H1 (cell line): Measurements from ENCODE around the gene CAPN8. TPM values are rescaled to one million over a fixed set of nuclear protein-coding genes. Genes with fewer than 3 reads are reported as not detected.

Source experiments
- CTCF ChIA-PET: fragments of 300-600 bp; sonication (Branson Sonifier 250); formaldehyde crosslinking; loops from one replicate; lab custom pipeline; 2021; ENCODE audit not compliant: partially characterized antibody; lab: Charles Lee
- POLR2A ChIA-PET: fragments of 300-600 bp; sonication (Branson Sonifier 250); formaldehyde crosslinking; loops from one replicate; lab custom pipeline; 2021; ENCODE audit warnings: inconsistent platforms; ENCODE audit not compliant: partially characterized antibody; lab: Charles Lee
- DNase-seq, 2 experiments: peaks; one replicate each; pipeline versions ENCODE4 v3.0.0 to v3.0.0-alpha.2; 2010 to 2022; ENCODE audit warnings: low spot score in 2 of 2, low read depth in 1 of 2, mixed read lengths in 1 of 2
- FAIRE-seq: peaks from 2 replicates; lab custom pipeline; 2011; peaks lifted over from hg19 to GRCh38; lab: Jason Lieb, UNC
- H2AFZ ChIP-seq: 2 replicates; pipeline ENCODE4 v1.8.1; 2012; ENCODE audit warnings: low read length, inconsistent platforms
- H2AK5ac ChIP-seq: 2 replicates; pipeline ENCODE4 v1.6.1; 2013; ENCODE audit warnings: low read depth, low read length
- H2BK120ac ChIP-seq: replicated peaks from 2 replicates; pipeline ENCODE3; 2013; ENCODE audit warnings: low read depth, low read length, inconsistent platforms
- H2BK12ac ChIP-seq: 2 replicates; pipeline ENCODE4 v1.6.1; 2013; ENCODE audit warnings: low read depth, low read length
- H2BK15ac ChIP-seq: 2 replicates; pipeline ENCODE4 v1.6.1; 2013; ENCODE audit warnings: low read length
- H2BK20ac ChIP-seq: 2 replicates; pipeline ENCODE4 v1.6.1; 2013; ENCODE audit warnings: low read length
- H2BK5ac ChIP-seq: 2 replicates; pipeline ENCODE4 v1.6.1; 2013; ENCODE audit warnings: low read depth, low read length
- H3K14ac ChIP-seq: 2 replicates; pipeline ENCODE4 v1.6.1; 2013; ENCODE audit warnings: inconsistent platforms; ENCODE audit not compliant: insufficient read length
- H3K18ac ChIP-seq: 2 replicates; pipeline ENCODE4 v1.6.1; 2013; ENCODE audit warnings: low read length; ENCODE audit errors: extremely low read depth
- H3K23ac ChIP-seq: 2 replicates; pipeline ENCODE4 v1.6.1; 2013; ENCODE audit warnings: inconsistent platforms; ENCODE audit not compliant: insufficient read length
- H3K23me2 ChIP-seq: 2 replicates; pipeline ENCODE4 v1.6.1; 2013; ENCODE audit warnings: low read depth, low read length
- H3K27ac ChIP-seq: 2 replicates; pipeline ENCODE4 v1.6.1; 2011; ENCODE audit warnings: low read depth, low read length, inconsistent platforms
- H3K27me3 ChIP-seq, 4 experiments: replicated peaks in 1 of 4; 1 replicate in 1 of 4; 2 replicates in 3 of 4; pipeline versions ENCODE4 v1.6.1 to v1.8.1; 2011 to 2013; ENCODE audit warnings: low read length in 3 of 4, mild to moderate bottlenecking in 3 of 4, inconsistent platforms in 2 of 4, mixed read lengths in 2 of 4, moderate library complexity in 1 of 4; ENCODE audit not compliant: control insufficient read depth in 3 of 4, insufficient read depth in 3 of 4; ENCODE audit errors: extremely low read depth in 1 of 4
- H3K36me3 ChIP-seq, 4 experiments: 2 replicates each; pipeline versions ENCODE4 v1.6.1 to v1.8.1; 2011 to 2013; ENCODE audit warnings: mild to moderate bottlenecking in 4 of 4, low read length in 3 of 4, moderate library complexity in 2 of 4, control low read depth in 1 of 4, inconsistent platforms in 1 of 4; ENCODE audit not compliant: insufficient read depth in 4 of 4, control insufficient read depth in 2 of 4
- H3K4ac ChIP-seq: replicated peaks from 2 replicates; pipeline ENCODE3; 2013; ENCODE audit warnings: low read length, low read depth, mixed read lengths, inconsistent platforms; ENCODE audit not compliant: insufficient read length
- H3K4me1 ChIP-seq, 4 experiments: replicated peaks in 1 of 4; 1 replicate in 1 of 4; 2 replicates in 3 of 4; pipeline versions ENCODE4 v1.6.1 to v1.8.1; 2011 to 2013; ENCODE audit warnings: low read length in 3 of 4, inconsistent platforms in 2 of 4, mixed read lengths in 1 of 4; ENCODE audit not compliant: insufficient read depth in 4 of 4, control insufficient read depth in 3 of 4
- H3K4me2 ChIP-seq, 2 experiments: 2 replicates each; pipeline versions ENCODE4 v1.6.1 to v1.8.1; 2011 to 2013; ENCODE audit warnings: low read depth in 2 of 2, low read length in 2 of 2, control low read depth in 1 of 2, inconsistent platforms in 1 of 2, mild to moderate bottlenecking in 1 of 2; ENCODE audit not compliant: insufficient read depth in 1 of 2
- H3K4me3 ChIP-seq, 4 experiments: fragments of 200-600, 300-600 bp in 1 of 4; sonication (generic), shearing (Covaris generic), sonication (Bioruptor Twin) in 1 of 4; 2 replicates each; pipeline versions ENCODE4 v1.5.1 to v1.8.1; 2011 to 2016; ENCODE audit warnings: low read length in 4 of 4, low read depth in 3 of 4, control low read depth in 2 of 4, inconsistent platforms in 2 of 4, mild to moderate bottlenecking in 2 of 4, mixed read lengths in 1 of 4, moderate library complexity in 1 of 4; ENCODE audit not compliant: insufficient read depth in 2 of 4; ENCODE audit errors: extremely low read depth in 1 of 4
- H3K56ac ChIP-seq: replicated peaks from 2 replicates; pipeline ENCODE3; 2013; ENCODE audit warnings: low read depth, mild to moderate bottlenecking, mixed read lengths, low read length, inconsistent platforms; ENCODE audit not compliant: insufficient read length
- H3K79me1 ChIP-seq: 2 replicates; pipeline ENCODE4 v1.6.1; 2013; ENCODE audit warnings: low read depth, low read length, control low read depth
- H3K79me2 ChIP-seq, 2 experiments: 2 replicates each; pipeline versions ENCODE4 v1.6.1 to v1.8.1; 2012 to 2013; ENCODE audit warnings: low read length in 2 of 2, mild to moderate bottlenecking in 2 of 2, inconsistent platforms in 1 of 2; ENCODE audit not compliant: insufficient read depth in 2 of 2, control insufficient read depth in 1 of 2
- H3K9ac ChIP-seq, 4 experiments: replicated peaks in 1 of 4; 1 replicate in 1 of 4; 2 replicates in 3 of 4; pipeline versions ENCODE4 v1.6.1 to v1.8.1; 2011 to 2013; ENCODE audit warnings: low read depth in 3 of 4, low read length in 3 of 4, control low read depth in 2 of 4, mild to moderate bottlenecking in 2 of 4, moderate library complexity in 2 of 4, inconsistent platforms in 1 of 4; ENCODE audit errors: extremely low read depth in 1 of 4
- H3K9me3 ChIP-seq, 2 experiments: 2 replicates each; pipeline versions ENCODE4 v1.6.1 to v1.8.1; 2012 to 2013; ENCODE audit warnings: mild to moderate bottlenecking in 2 of 2, moderate library complexity in 2 of 2, control low read depth in 1 of 2, inconsistent platforms in 1 of 2, low read depth in 1 of 2, low read length in 1 of 2, mixed read lengths in 1 of 2; ENCODE audit not compliant: insufficient read depth in 2 of 2
- H4K20me1 ChIP-seq, 2 experiments: replicated peaks in 1 of 2; 2 replicates each; pipeline versions ENCODE3 to v1.8.1; 2011 to 2013; ENCODE audit warnings: inconsistent platforms in 2 of 2, low read length in 2 of 2, mild to moderate bottlenecking in 1 of 2; ENCODE audit not compliant: insufficient read depth in 2 of 2, control insufficient read depth in 1 of 2
- H4K5ac ChIP-seq: 2 replicates; pipeline ENCODE4 v1.6.1; 2013; ENCODE audit warnings: low read length, low read depth, mixed read lengths, inconsistent platforms; ENCODE audit not compliant: insufficient read length
- H4K8ac ChIP-seq: 2 replicates; pipeline ENCODE4 v1.8.0; 2013; ENCODE audit warnings: mild to moderate bottlenecking, moderate library complexity, low read length, inconsistent platforms; ENCODE audit not compliant: insufficient read depth; ENCODE audit errors: extremely low read depth
- H4K91ac ChIP-seq: replicated peaks from 2 replicates; pipeline ENCODE3; 2013; ENCODE audit warnings: low read length, mixed read lengths, inconsistent platforms; ENCODE audit not compliant: insufficient read length
- ATF3 ChIP-seq: IDR thresholded peaks from 2 replicates; pipeline ENCODE4 v1.6.1; 2011; ENCODE audit warnings: low read depth, mild to moderate bottlenecking, low read length; ENCODE audit not compliant: insufficient read depth
- BACH1 ChIP-seq: IDR thresholded peaks from 2 replicates; pipeline ENCODE4 v1.6.1; 2012; ENCODE audit warnings: low read length, improper control_type of control experiment
- BCL11A ChIP-seq, 2 experiments: IDR thresholded peaks; one replicate each; pipeline ENCODE4 v1.6.1; 2011; ENCODE audit warnings: low read depth in 2 of 2, low read length in 2 of 2, mild to moderate bottlenecking in 2 of 2
- CBX5 ChIP-seq: fragments of 300-800, 300-1000 bp; sonication (generic); IDR thresholded peaks from 2 replicates; pipeline ENCODE4 v1.7.1; 2016; ENCODE audit warnings: antibody characterized with exemption, low read length, low read depth
- CREB1 ChIP-seq: IDR thresholded peaks from 2 replicates; pipeline ENCODE4 v1.6.1; 2012; ENCODE audit warnings: inconsistent platforms
- EGR1 ChIP-seq: IDR thresholded peaks from 2 replicates; pipeline ENCODE4 v1.6.1; 2011; ENCODE audit warnings: low read depth, low read length, borderline replicate concordance
- KDM1A ChIP-seq: fragments of 200-600, 300-600 bp; sonication (generic); IDR thresholded peaks from 2 replicates; pipeline ENCODE4 v1.7.1; 2016; ENCODE audit warnings: mild to moderate bottlenecking, low read length, borderline replicate concordance
- MAFK ChIP-seq: IDR thresholded peaks from 2 replicates; pipeline ENCODE4 v1.6.1; 2012; ENCODE audit warnings: low read depth, mild to moderate bottlenecking, improper control_type of control experiment, low read length
- NANOG ChIP-seq: IDR thresholded peaks from 2 replicates; pipeline ENCODE4 v1.6.1; 2011; ENCODE audit warnings: low read length, low read depth, mild to moderate bottlenecking, inconsistent platforms; ENCODE audit not compliant: insufficient read depth, poor library complexity, severe bottlenecking
- RXRA ChIP-seq: IDR thresholded peaks from 2 replicates; pipeline ENCODE4 v1.6.1; 2011; ENCODE audit warnings: low read depth, mild to moderate bottlenecking, low read length, moderate library complexity; ENCODE audit not compliant: insufficient read depth
- SRF ChIP-seq: IDR thresholded peaks from 2 replicates; pipeline ENCODE4 v1.6.1; 2011; ENCODE audit warnings: mild to moderate bottlenecking, low read depth, low read length, moderate library complexity
- USF2 ChIP-seq: IDR thresholded peaks from 2 replicates; pipeline ENCODE4 v1.6.1; 2011; ENCODE audit warnings: low read length, improper control_type of control experiment
- YY1 ChIP-seq: IDR thresholded peaks from 2 replicates; pipeline ENCODE4 v1.6.1; 2011; ENCODE audit warnings: low read depth, mild to moderate bottlenecking, low read length
- WGBS, 2 experiments: shearing (Covaris generic) in 1 of 2; methylation state at CpG; one replicate each; pipeline versions ENCODE4 v1.1.6 to v1.1.7; 2013 to 2015; ENCODE audit warnings: low lambda C conversion rate in 2 of 2, mixed read lengths in 2 of 2, inconsistent platforms in 1 of 2, low coverage in 1 of 2, missing lambda C conversion rate in 1 of 2; ENCODE audit not compliant: insufficient replicate concordance in 2 of 2, insufficient coverage in 1 of 2, insufficient read length in 1 of 2; ENCODE audit errors: extremely low coverage in 1 of 2, missing lambda C conversion rate in 1 of 2; 5-methylcytosine and 5-hydroxymethylcytosine counted together
- polyA plus RNA-seq, 7 experiments: library from polyadenylated mRNA; depleted of rRNA in 3 of 7; stranded (reverse) in 5 of 7; unstranded in 2 of 7; fragments of >200 nt in 5 of 7; fragments of 200-250 nt in 2 of 7; gene quantifications; 1 replicate in 5 of 7; 2 replicates in 1 of 7; 4 replicates in 1 of 7; pipeline versions ENCODE4 v1.2.1 to v1.2.3, GENCODE V29; 2011 to 2013; ENCODE audit warnings: missing spikeins in 2 of 7, mixed read lengths in 2 of 7
- total RNA-seq: library from RNA; stranded (reverse); fragmentation: NEBNext Ultra II Directional; extraction: Animal tissue kit (Norgen Biotek cat#: 25700); gene quantifications from 2 replicates; pipeline ENCODE4 v1.2.1, GENCODE V29; 2021

Gene CAPN8
- total and polyA plus RNA-seq, 2 of the 8 experiments (the other 6 are each of a cell fraction or from before 2014, with no cell fraction given), result 0.20 to 0.26 TPM

GRCh38 chr1:223631956-223632355, 33.5 kb downstream of the CAPN8 start:
- Histone ChIP-seq H3K23ac (no peak overlapping the region), H3K79me1 (no peaks in the 10 kb centered on the region), H3K27me3 (no peaks in the 10 kb centered on the region), H4K91ac (no peak overlapping the region), H2BK15ac (no peak overlapping the region), H3K9ac (no peak overlapping the region), H4K5ac (no peak overlapping the region), H3K9me3 (peaks cover 0 to 3% of the 10 kb centered on the region in 2 experiments; a peak in 1 of 4 replicates), H3K56ac (no peak overlapping the region), H3K27ac (no peak overlapping the region), H4K8ac (no peak overlapping the region; the same call in 1 of the 2 replicates), H2BK120ac (no peak overlapping the region), H3K4ac (no peak overlapping the region), H3K4me1 (0 out of 7 replicates have a peak, but pooled peaks cover 0 to 4% (median 0%) of the 10 kb centered on the region in 4 experiments), H2AFZ (no peak overlapping the region), H3K23me2 (0 out of 2 replicates have a peak, but pooled peaks cover 2% of the 10 kb centered on the region), H2BK12ac (no peak overlapping the region), H4K20me1 (no peaks in the 10 kb centered on the region), H2BK5ac (no peak overlapping the region), H3K4me2 (no peak overlapping the region), H2AK5ac (no peak overlapping the region), H3K4me3 (no peak overlapping the region), H3K18ac (no peak overlapping the region), H3K36me3 (no peaks in the 10 kb centered on the region), H3K14ac (no peak overlapping the region), H3K79me2 (no peaks in the 10 kb centered on the region), H2BK20ac (no peak overlapping the region)
- no peak for FAIRE-seq
- POLR2A ChIA-PET, result no interaction called here
- DNase-seq, result no peak
- CTCF ChIA-PET, result interaction anchor here (0.9 to 2.3 kb wide), 13 partner anchors 13 to 100 kb away, joined by 3 to 10 read pairs (median 4); no protein-coding TSS in a partner anchor
- 82% methylated on average over 6 of the region's 6 CpGs; no CpG with 5 or more reads in 1 of the 2 experiments for WGBS, 2 experiments
- TF ChIP-seq CREB1, result no peak
- no peak for TF ChIP-seq CBX5
- TF ChIP-seq NANOG, result no peak
- no peak for TF ChIP-seq EGR1
- no peak for TF ChIP-seq SRF
- no peak for TF ChIP-seq YY1
- no peak for TF ChIP-seq BCL11A (IDR thresholded peaks at IDR 0.05; ENCODE audit: low read depth in 2 of 2, low read length in 2 of 2)
- no peak for TF ChIP-seq RXRA
- no peak for TF ChIP-seq USF2
- no peak for TF ChIP-seq KDM1A
- no peak for TF ChIP-seq ATF3
- no peak for TF ChIP-seq BACH1
- TF ChIP-seq MAFK, result no peak
